CMK (cell line): ENCODE data around the gene TIMP1.

Source experiments
- DNase-seq: peaks from one replicate; pipeline ENCODE4 v3.0.0-alpha.2; 2010; ENCODE audit warnings: low read depth

The TIMP1 gene

GRCh38 chrX:47581731-47582647 lies at the start of gene TIMP1:
TSS of gene TIMP1 (plus strand) at chrX:47582436. CDS start at chrX:47583416, 980 bp downstream.
- peak; percentile 78 for DNase-seq

GRCh38 chrX:47539860-47540259 lies 42.4 kb upstream of the TIMP1 start:
- no peak for DNase-seq

GRCh38 chrX:47540754-47541538 lies 41.3 kb upstream of the TIMP1 start:
- DNase-seq, result peak; percentile 40

GRCh38 chrX:47543496-47543895 lies 38.7 kb upstream of the TIMP1 start:
- no peak for DNase-seq

DNA sequence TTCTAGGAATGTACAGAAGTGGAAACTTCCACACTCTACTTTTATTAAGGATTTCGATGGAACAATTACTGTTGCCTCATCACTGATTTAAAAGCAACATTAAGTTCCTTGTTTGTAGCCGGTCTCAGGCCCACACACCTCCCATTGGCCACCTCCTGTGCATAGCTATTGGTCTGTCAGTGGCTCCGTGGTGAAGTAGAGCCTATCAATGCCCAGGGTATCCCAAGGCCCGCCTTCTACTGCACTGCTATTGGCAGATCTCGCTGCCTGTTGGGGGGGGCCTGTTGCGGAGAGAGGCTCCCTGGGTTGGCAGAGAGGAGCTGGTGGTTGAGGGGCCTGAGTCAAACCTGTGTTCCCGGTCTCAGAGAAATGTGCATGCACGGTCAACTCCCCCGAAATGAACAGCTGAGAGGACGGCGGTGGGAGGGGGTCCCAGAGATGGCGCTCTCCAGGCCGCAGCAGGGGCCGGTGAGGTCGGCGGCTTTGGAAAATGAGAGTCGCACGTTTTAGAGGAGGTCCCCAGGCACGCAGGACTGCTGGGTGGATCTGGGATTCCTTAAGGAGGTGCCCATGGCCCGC lies 26.1 kb upstream of the TIMP1 start:
- peak; percentile 77 for DNase-seq

DNA sequence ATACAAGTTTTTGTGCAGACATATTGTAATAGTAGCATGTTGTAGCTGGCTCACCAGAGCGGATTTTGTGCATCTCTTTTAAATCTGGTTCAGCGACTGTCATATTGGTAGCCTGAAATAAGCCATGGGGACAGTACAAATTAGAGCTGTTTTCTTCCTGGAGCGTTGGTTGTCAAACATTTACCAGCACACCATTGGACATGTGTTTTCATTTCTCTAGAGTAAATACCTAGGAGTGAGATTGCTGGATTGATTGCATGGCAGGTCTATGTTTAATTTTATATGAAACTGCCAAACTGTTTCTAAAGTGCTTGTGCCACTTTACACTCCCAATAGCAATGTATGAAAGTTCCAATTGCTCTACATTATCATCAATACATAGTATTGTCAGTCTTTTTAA lies 23.8 kb upstream of the TIMP1 start:
- DNase-seq, result no peak

DNA sequence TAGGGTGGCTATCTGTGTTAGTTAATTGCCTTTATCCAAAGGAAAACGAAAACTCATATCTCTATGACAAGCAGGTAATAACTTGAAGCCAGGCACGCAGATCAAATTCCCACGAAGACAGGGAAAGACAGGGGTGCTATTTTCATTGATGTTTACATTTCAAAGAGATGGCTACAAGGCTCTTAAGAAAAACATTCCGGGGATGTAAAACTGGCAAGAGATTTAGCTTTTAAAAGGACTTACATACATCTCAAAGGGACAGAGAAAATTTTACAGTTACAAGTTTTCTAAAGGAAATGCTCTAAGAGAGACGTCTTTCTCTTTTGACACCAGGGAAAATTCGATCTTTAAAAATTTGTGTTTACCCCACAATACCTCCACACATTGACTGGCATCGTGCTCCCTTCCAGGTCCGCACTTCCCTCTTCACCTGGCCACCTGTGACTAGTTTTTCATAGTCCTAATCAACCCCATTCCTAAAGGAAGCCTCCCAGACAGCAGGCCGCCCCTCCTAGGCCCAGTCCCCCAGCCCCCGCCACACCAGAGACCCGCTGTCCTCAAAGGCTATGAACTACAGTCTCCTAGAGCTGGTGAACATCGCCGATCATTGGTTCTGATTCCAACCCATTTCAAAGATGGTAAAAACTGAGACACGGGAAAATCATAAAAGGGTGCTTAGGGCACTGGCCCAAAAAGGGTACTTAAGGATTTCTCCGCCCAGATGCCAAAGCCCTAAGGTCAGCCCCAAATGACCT lies 21.9 kb upstream of the TIMP1 start:
- no peak for DNase-seq

DNA sequence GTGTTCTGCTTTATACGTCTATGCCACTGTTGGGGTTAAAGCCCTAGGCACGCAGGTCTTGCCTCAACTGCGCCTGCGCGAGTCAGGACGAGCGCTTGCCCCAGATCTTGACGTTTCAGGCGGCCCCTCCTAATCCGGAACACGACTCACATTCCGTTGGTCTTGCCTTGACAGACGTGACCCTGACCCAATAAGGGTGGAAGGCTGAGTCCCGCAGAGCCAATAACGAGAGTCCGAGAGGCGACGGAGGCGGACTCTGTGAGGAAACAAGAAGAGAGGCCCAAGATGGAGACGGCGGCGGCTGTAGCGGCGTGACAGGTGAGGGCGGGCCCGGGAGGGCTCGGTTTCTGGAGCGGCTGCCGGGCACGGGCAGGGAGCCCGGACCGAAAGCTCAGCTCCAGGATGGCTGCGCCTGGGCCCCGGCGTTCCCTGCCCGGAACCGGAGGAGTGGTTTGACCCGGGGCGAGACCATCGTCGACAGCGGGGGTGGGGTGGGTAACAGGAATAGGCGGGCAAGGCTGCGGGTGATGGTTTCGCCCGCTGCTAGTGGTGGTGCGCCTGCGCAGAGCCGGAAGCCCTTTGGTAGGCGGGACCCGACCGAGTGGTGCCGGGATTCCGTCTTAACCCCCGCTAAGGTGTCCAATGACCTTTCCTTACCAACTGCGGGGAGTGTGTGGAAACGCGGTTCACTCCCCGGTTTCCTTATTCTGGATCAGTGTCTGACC lies 21.1 kb upstream of the TIMP1 start, which contains the start of gene ARAF:
ARAF (plus strand) TSS at position 272 of the 725 bp plus-strand sequence. CDS start 1,763 bp downstream, outside the sequence.
- DNase-seq, result peak; percentile 99

DNA sequence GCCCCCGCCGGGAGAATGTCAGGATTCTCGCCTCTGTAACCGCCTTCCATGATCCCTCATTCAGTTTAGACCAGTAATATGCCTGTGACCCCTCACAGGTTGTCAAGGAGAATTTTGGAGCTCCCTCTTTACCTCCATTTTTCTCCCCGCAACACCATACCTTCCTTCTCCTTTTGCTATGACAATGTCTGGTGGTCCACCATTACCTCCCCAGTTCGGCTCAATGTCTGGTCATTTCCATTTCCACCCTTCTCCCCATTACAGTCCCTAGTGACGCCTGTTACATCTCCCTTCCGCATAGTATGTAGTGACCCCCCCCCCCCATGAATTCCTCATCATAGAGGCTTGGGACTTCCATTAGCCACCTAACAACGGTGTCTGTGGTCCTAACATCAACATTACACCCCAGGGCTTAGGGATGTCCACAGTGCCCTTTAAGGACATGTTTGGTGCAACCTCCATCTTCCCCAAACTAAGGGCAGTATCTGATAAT lies 20.5 kb upstream of the TIMP1 start:
- no peak for DNase-seq

- DNase-seq, result no peak
Measured at GRCh38 chrX:47562615-47563243, 19.5 kb upstream of the TIMP1 start.

GRCh38 chrX:47563801-47564315 lies 18.4 kb upstream of the TIMP1 start:
- DNase-seq, result no peak

DNA sequence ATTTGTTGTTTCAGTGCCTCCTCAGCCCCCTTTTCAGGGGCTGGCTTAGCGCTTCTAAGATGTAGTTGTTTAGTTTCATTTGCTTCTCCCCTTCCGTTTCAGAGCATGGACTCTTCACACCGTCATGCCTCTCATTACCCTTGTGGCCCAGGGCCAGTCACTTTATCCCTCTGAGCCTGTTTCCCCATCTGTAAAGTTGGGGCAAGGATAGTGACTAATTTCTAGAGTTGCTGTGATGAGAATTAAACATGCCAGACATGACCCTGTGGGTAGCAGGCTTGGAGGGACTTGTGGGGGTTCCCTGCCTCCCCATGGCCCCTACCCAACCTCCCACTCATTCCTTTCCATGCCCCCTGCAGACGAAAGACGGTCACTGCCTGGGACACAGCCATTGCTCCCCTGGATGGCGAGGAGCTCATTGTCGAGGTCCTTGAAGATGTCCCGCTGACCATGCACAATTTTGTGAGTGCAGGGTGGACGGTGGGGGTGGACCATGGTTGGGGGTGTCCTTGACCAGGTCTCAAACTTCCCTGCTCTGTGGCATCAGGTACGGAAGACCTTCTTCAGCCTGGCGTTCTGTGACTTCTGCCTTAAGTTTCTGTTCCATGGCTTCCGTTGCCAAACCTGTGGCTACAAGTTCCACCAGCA lies 17.7 kb upstream of the TIMP1 start:
- DNase-seq, result no peak

DNA sequence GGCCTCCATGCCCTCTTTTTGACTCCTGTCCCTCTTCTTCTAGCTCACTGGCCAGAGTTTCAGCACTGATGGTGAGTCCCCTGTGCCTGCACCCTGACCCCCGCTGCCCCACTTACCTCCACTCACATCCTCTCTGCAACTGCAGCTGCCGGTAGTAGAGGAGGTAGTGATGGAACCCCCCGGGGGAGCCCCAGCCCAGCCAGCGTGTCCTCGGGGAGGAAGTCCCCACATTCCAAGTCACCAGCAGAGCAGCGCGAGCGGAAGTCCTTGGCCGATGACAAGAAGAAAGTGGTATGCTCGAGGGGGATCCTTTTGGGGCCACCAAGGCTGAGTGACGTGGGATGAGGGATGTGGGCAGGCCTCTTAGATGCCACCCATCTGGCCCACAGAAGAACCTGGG lies 15.4 kb upstream of the TIMP1 start:
- no peak for DNase-seq

- no peak for DNase-seq
Measured at GRCh38 chrX:47568656-47569295, 13.5 kb upstream of the TIMP1 start.

- no peak for DNase-seq
Measured at GRCh38 chrX:47570794-47571193, 11.4 kb upstream of the TIMP1 start.

- DNase-seq, result no peak
Measured at GRCh38 chrX:47571215-47571614, 11.0 kb upstream of the TIMP1 start.

GRCh38 chrX:47571896-47572295 lies 10.3 kb upstream of the TIMP1 start:
- no peak for DNase-seq

DNA sequence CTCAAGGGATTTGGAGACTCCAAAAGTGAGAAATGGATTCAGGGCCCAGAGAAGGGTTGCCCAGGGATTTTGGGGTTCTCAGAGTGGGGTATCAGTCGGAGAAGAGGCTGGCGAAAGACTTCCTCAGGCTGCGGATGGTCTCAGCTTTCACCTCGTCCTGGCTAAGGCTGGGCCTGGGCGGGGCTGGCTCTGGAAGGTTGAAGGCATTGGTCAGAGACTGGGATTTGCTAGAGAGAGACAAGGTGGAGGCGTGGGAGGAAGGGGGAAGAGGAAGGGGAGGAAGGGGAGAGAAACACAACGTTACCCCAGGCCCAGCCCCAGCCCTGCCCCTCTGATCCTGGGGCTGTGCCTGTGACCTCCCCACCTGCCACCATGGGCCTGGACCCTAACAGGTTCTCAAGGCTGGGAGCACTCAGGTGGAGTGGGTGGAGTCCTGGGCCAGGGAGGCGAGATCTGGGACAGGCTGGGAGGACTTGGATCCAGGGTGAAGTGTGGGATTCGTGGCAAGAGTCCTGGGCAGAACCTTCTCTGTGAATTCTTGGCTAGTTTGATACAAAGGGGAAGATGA lies 9.4 kb upstream of the TIMP1 start:
- DNase-seq, result no peak
